KMS-11 (cell line): ENCODE data around the gene RANBP17.

Source experiments
- H2AFZ ChIP-seq: fragments of 200-600 bp; sonication (generic); 2 replicates; pipeline ENCODE4 v1.6.1; 2016; ENCODE audit warnings: antibody characterized with exemption, mixed run types, low read depth
- H3K27ac ChIP-seq: fragments of 200-600 bp; sonication (generic); 2 replicates; pipeline ENCODE4 v1.6.1; 2016; ENCODE audit warnings: mild to moderate bottlenecking, mixed run types
- H3K27me3 ChIP-seq: fragments of 200-600 bp; sonication (generic); 2 replicates; pipeline ENCODE4 v1.6.1; 2017; ENCODE audit warnings: mild to moderate bottlenecking, low read depth, mixed run types, moderate library complexity; ENCODE audit not compliant: insufficient read depth
- H3K36me3 ChIP-seq: fragments of 200-600 bp; sonication (generic); 2 replicates; pipeline ENCODE4 v1.6.1; 2017; ENCODE audit warnings: mild to moderate bottlenecking, mixed run types; ENCODE audit not compliant: insufficient read depth
- H3K4me1 ChIP-seq: fragments of 200-600 bp; sonication (generic); 2 replicates; pipeline ENCODE4 v1.6.1; 2016; ENCODE audit warnings: mild to moderate bottlenecking, low read depth, mixed run types; ENCODE audit not compliant: poor library complexity, severe bottlenecking
- H3K4me2 ChIP-seq: fragments of 200-600 bp; sonication (generic); 2 replicates; pipeline ENCODE4 v1.7.0; 2016; ENCODE audit warnings: mild to moderate bottlenecking, mixed run types
- H3K4me3 ChIP-seq: fragments of 200-600 bp; sonication (generic); IDR thresholded peaks from 2 replicates; pipeline ENCODE4 v1.6.1; 2017; ENCODE audit warnings: low read depth, low read length, mixed read lengths; ENCODE audit not compliant: insufficient read depth
- H3K79me2 ChIP-seq: fragments of 200-600 bp; sonication (generic); 2 replicates; pipeline ENCODE4 v1.6.1; 2016; ENCODE audit warnings: low read depth, mixed run types; ENCODE audit not compliant: insufficient read depth
- H3K9ac ChIP-seq: fragments of 200-600 bp; sonication (generic); 2 replicates; pipeline ENCODE4 v1.6.1; 2016; ENCODE audit warnings: mild to moderate bottlenecking, mixed run types
- H4K20me1 ChIP-seq: fragments of 200-600 bp; sonication (generic); 2 replicates; pipeline ENCODE4 v1.6.1; 2016; ENCODE audit warnings: mild to moderate bottlenecking, mixed run types; ENCODE audit not compliant: insufficient read depth
- CTCF ChIP-seq: fragments of 200-600 bp; sonication (generic); conservative IDR thresholded peaks from 2 replicates; pipeline ENCODE4 v1.6.1; 2017; ENCODE audit warnings: low read depth, mild to moderate bottlenecking, antibody characterized with exemption, low read length, moderate library complexity, mixed read lengths

RANBP17 gene

GRCh38 chr5:171205375-171205774, 343.6 kb downstream of the RANBP17 start:
- TF ChIP-seq CTCF: no peak
- Histone ChIP-seq H3K79me2 (no peaks in the 10 kb centered on the region), H3K9ac (no peak overlapping the region), H2AFZ (no peak overlapping the region), H3K4me1 (no peaks in the 10 kb centered on the region), H3K36me3 (no peaks in the 10 kb centered on the region), H3K27me3 (no peaks in the 10 kb centered on the region), H3K27ac (no peak overlapping the region), H4K20me1 (no peaks in the 10 kb centered on the region), H3K4me2 (no peak overlapping the region), H3K4me3 (no peak overlapping the region)

- no peak overlapping the region for H3K4me2 ChIP-seq
- H3K27me3 ChIP-seq: no peaks in the 10 kb centered on the region
- no peak overlapping the region for H3K9ac ChIP-seq
- H4K20me1 ChIP-seq: no peaks in the 10 kb centered on the region
- H3K79me2 ChIP-seq: no peaks in the 10 kb centered on the region
- no peak overlapping the region for H2AFZ ChIP-seq
- no peak overlapping the region for H3K4me3 ChIP-seq
- TF ChIP-seq CTCF: peak; percentile 42
- no peaks in the 10 kb centered on the region for H3K4me1 ChIP-seq
- no peak overlapping the region for H3K27ac ChIP-seq
- H3K36me3 ChIP-seq: no peaks in the 10 kb centered on the region
These were observed 345.5 kb downstream of the RANBP17 start for GRCh38 chr5:171207256-171207847.

GRCh38 chr5:171221916-171222315, 360.1 kb downstream of the RANBP17 start:
- Histone ChIP-seq H3K36me3 (no peaks in the 10 kb centered on the region), H3K4me1 (no peaks in the 10 kb centered on the region), H3K4me3 (no peak overlapping the region), H3K27ac (no peak overlapping the region), H3K9ac (no peak overlapping the region), H2AFZ (no peak overlapping the region), H3K27me3 (no peaks in the 10 kb centered on the region), H3K79me2 (no peaks in the 10 kb centered on the region), H3K4me2 (no peak overlapping the region), H4K20me1 (no peaks in the 10 kb centered on the region)
- no peak for TF ChIP-seq CTCF

- Histone ChIP-seq H3K27me3 (no peaks in the 10 kb centered on the region), H3K4me2 (no peak overlapping the region), H3K27ac (no peak overlapping the region), H3K4me3 (no peak overlapping the region), H3K9ac (no peak overlapping the region), H2AFZ (no peak overlapping the region), H3K4me1 (no peaks in the 10 kb centered on the region), H3K79me2 (no peaks in the 10 kb centered on the region), H4K20me1 (no peaks in the 10 kb centered on the region), H3K36me3 (no peaks in the 10 kb centered on the region)
- no peak for TF ChIP-seq CTCF
These were observed 362.1 kb downstream of the RANBP17 start for GRCh38 chr5:171223927-171224326.
